Left lung (tissue), 14 donors: ENCODE results near the gene SIDT1. TPM values are rescaled to one million over a fixed set of nuclear protein-coding genes. Genes with fewer than 3 reads are reported as not detected.
A peak's percentile ranks its signal among the peaks of the same experiment; 100 is the strongest.

Experiments used
- ATAC-seq: fragments of 200-7000 bp; cut with Tn5 transposase; one replicate; pipeline ENCODE4 v1.9.1; 2020; ENCODE audit warnings: moderate library complexity
- DNase-seq, 4 donors: peaks; one replicate each; pipeline ENCODE4 v3.0.0-alpha.2; 2013 to 2020
- H3K27ac ChIP-seq, 2 donors: fragments of 200-600 bp; sonication (generic) in 1 of 2; one replicate each; pipeline versions ENCODE4 v1.5.0 to v1.8.0; 2020 to 2021
- H3K27me3 ChIP-seq, 2 donors: fragments of 200-600 bp; sonication (generic) in 1 of 2; one replicate each; pipeline versions ENCODE4 v1.5.0 to v1.8.0; 2020 to 2021
- H3K36me3 ChIP-seq, 2 donors: fragments of 200-600 bp; sonication (generic) in 1 of 2; one replicate each; pipeline versions ENCODE4 v1.5.0 to v1.8.0; 2020 to 2021
- H3K4me1 ChIP-seq, 2 donors: fragments of 200-600 bp; one replicate each; pipeline ENCODE4 v1.8.0; 2021
- H3K4me3 ChIP-seq, 2 donors: fragments of 200-600 bp; sonication (generic) in 1 of 2; one replicate each; pipeline versions ENCODE4 v1.5.0 to v1.8.0; 2020 to 2021; ENCODE audit warnings: mild to moderate bottlenecking in 1 of 2
- H3K9me3 ChIP-seq, 2 donors: fragments of 200-600 bp; sonication (generic) in 1 of 2; one replicate each; pipeline versions ENCODE4 v1.5.0 to v1.8.0; 2020 to 2021
- CTCF ChIP-seq, 2 donors: fragments of 200-600 bp; sonication (generic) in 1 of 2; IDR thresholded peaks; one replicate each; pipeline versions ENCODE4 v1.5.0 to v1.8.0; 2021; ENCODE audit warnings: antibody characterized with exemption in 2 of 2
- intact Hi-C, 2 donors: fragments of 100-400 bp; cut with DNase I; formaldehyde crosslinking; loops; one replicate each; pipeline versions ENCODE4 v1.11.2 to v1.14.2; 2022
- long read RNA-seq, 12 donors: library from polyadenylated mRNA in 2 of 12; unstranded in 2 of 12; transcript quantifications; one replicate each; pipeline ENCODE4 v2.0.0 and lab custom pipeline, GENCODE V29; 2019 to 2026
- polyA plus RNA-seq, 6 donors: library from polyadenylated mRNA; unstranded; fragments of 120-200 nt; gene quantifications; one replicate each; pipeline ENCODE4 v1.2.1, GENCODE V29; 2013; ENCODE audit not compliant: insufficient read length in 6 of 6
- total RNA-seq, 2 donors: library from RNA; stranded (reverse); fragmentation: NEBNext Ultra II Directional; extraction: Animal tissue kit (Norgen Biotek cat#: 25700); gene quantifications; one replicate each; pipeline ENCODE4 v1.2.1, GENCODE V29; 2021
- donor health status: DM: no; HTN: yes; CAD: no.
- donor health status: DM: no; HTN: no; CAD: no.

Gene SIDT1
- total RNA-seq: 1 to 10 TPM; 4.1 to 4.7 TPM
- 1 to 10 TPM; 1.8 to 3.3 (median 2.4) TPM for polyA plus RNA-seq
- long read RNA-seq, donor 1: 0 reads
- long read RNA-seq, donor 2, partial matches to known transcripts: 0 of 1 reads
- long read RNA-seq, donor 2, other reads (novel, unspliced or antisense): 0 of 1 reads
- long read RNA-seq, donor 3: 0 reads
- long read RNA-seq, donor 4: 0 reads
- long read RNA-seq, donor 5: 0 reads
- long read RNA-seq, donor 6, partial matches to known transcripts: 0 of 1 reads
- long read RNA-seq, donor 6, other reads (novel, unspliced or antisense): 0 of 1 reads
- long read RNA-seq, donor 7: 0 reads
- long read RNA-seq, donor 8: 0 reads
- long read RNA-seq, donor 9: 0 reads
- long read RNA-seq, donor 10: 0 reads
- long read RNA-seq, donor 11: 0 reads
- long read RNA-seq, donor 12: 0 reads

GRCh38 chr3:113531826-113532697 lies at the start of gene SIDT1:
TSS of gene SIDT1 (plus strand) at chr3:113532555. CDS start at chr3:113533022, 467 bp downstream.
- Histone ChIP-seq H3K27ac (peak within 1 kb of the TSS; percentile 65 to 79), H3K36me3 (no peaks in the 10 kb centered on the region), H3K4me1 (peaks cover 6 to 37% of the 10 kb centered on the region in 2 donors), H3K27me3 (peaks cover 13 to 42% of the 10 kb centered on the region in 2 donors), H3K9me3 (no peaks in the 10 kb centered on the region), H3K4me3 (peak within 1 kb of the TSS; percentile 56 to 58)
- no peak for TF ChIP-seq CTCF (IDR thresholded peaks at IDR 0.05)
- ATAC-seq (peak; percentile 82), DNase-seq (peak in 2 of 4 donors; percentile 62 to 82)
- intact Hi-C loops: no loop called here

- ATAC-seq (peak; percentile 89), DNase-seq (peak in 3 of 4 donors; percentile 15 to 72 (median 63))
- intact Hi-C loops: no loop called here
- Histone ChIP-seq H3K27ac (no peak overlapping the region), H3K4me3 (no peak overlapping the region), H3K36me3 (peaks cover 0 to 23% of the 10 kb centered on the region in 2 donors), H3K27me3 (no peaks in the 10 kb centered on the region), H3K4me1 (no peaks in the 10 kb centered on the region), H3K9me3 (peaks cover 0 to 2% of the 10 kb centered on the region in 2 donors)
- no peak for TF ChIP-seq CTCF (IDR thresholded peaks at IDR 0.05)
Measured at GRCh38 chr3:113485161-113485609, 47.2 kb upstream of the SIDT1 start.

GRCh38 chr3:113495035-113495434 lies 37.3 kb upstream of the SIDT1 start:
- Histone ChIP-seq H3K27ac (no peak overlapping the region), H3K4me1 (no peaks in the 10 kb centered on the region), H3K9me3 (no peaks in the 10 kb centered on the region), H3K4me3 (no peak overlapping the region), H3K27me3 (no peaks in the 10 kb centered on the region), H3K36me3 (peaks cover 0 to 47% of the 10 kb centered on the region in 2 donors)
- peak in 1 of 2 donors; percentile 35 for TF ChIP-seq CTCF (IDR thresholded peaks at IDR 0.05)
- DNase-seq: peak in 1 of 4 donors; percentile 31
- intact Hi-C loops: loop anchor here in 1 of 2 donors (10.0 kb wide), 2 partner anchors 80 to 120 kb away; no protein-coding TSS in a partner anchor
- peak; percentile 83 for ATAC-seq

GRCh38 chr3:113496924-113497323 lies 35.4 kb upstream of the SIDT1 start:
- Histone ChIP-seq H3K4me3 (no peak overlapping the region), H3K4me1 (no peaks in the 10 kb centered on the region), H3K36me3 (peaks cover 0 to 29% of the 10 kb centered on the region in 2 donors), H3K27me3 (no peaks in the 10 kb centered on the region), H3K27ac (no peak overlapping the region), H3K9me3 (no peaks in the 10 kb centered on the region)
- no peak for TF ChIP-seq CTCF (IDR thresholded peaks at IDR 0.05)
- no peak for DNase-seq
- ATAC-seq: no peak
- intact Hi-C loops: loop anchor here in 1 of 2 donors (10.0 kb wide), 2 partner anchors 78 to 118 kb away; no protein-coding TSS in a partner anchor
